Fibroblast of mammary gland (primary cell): ENCODE data around the gene GLCCI1.

Source experiments
- DNase-seq: peaks from one replicate; pipeline ENCODE4 v3.0.0-alpha.2; 2010; ENCODE audit warnings: low read depth
- H3K4me3 ChIP-seq: 2 replicates; pipeline ENCODE4 v1.5.1; 2011; ENCODE audit warnings: low read depth, mild to moderate bottlenecking, low read length, moderate library complexity; ENCODE audit not compliant: control insufficient read depth
- CTCF ChIP-seq: conservative IDR thresholded peaks from 2 replicates; pipeline ENCODE4 v1.5.1; 2011; ENCODE audit warnings: low read depth, low read length, inconsistent platforms; ENCODE audit not compliant: control insufficient read depth, insufficient read depth

Gene GLCCI1

GRCh38 chr7:8015746-8016120 is 47.1 kb downstream of the GLCCI1 start:
- H3K4me3 ChIP-seq = no peak overlapping the region
- no peak for DNase-seq
- TF ChIP-seq CTCF = no peak

- no peak overlapping the region for H3K4me3 ChIP-seq
- DNase-seq = no peak
- TF ChIP-seq CTCF = no peak
These were observed 48.8 kb downstream of the GLCCI1 start for GRCh38 chr7:8017423-8017822.

GRCh38 chr7:8018961-8019360 is 50.4 kb downstream of the GLCCI1 start:
- no peak for TF ChIP-seq CTCF
- no peak for DNase-seq
- H3K4me3 ChIP-seq = no peak overlapping the region

GRCh38 chr7:8022628-8023027 is 54.0 kb downstream of the GLCCI1 start:
- DNase-seq = no peak
- no peak for TF ChIP-seq CTCF
- no peak overlapping the region for H3K4me3 ChIP-seq

- H3K4me3 ChIP-seq = no peak overlapping the region
- TF ChIP-seq CTCF = no peak
- no peak for DNase-seq
These were observed 66.6 kb downstream of the GLCCI1 start for GRCh38 chr7:8035192-8035591.

GRCh38 chr7:8035647-8036518 is 67.3 kb downstream of the GLCCI1 start:
- DNase-seq = peak; percentile 56
- TF ChIP-seq CTCF = peak; percentile 66

More at GRCh38 chr7:8035647-8036518, 67.3 kb downstream of the GLCCI1 start:
- no peak overlapping the region for H3K4me3 ChIP-seq
